Measurements from ENCODE around the gene GRB14. TPM values are rescaled to one million over a fixed set of nuclear protein-coding genes. Genes with fewer than 3 reads are reported as not detected.

The GRB14 gene
- total RNA-seq, 1 experiment from 2014 or later: 14.9 TPM

GRCh38 chr2:164554487-164554886 is 66.8 kb downstream of the GRB14 start:
- peaks cover 3% of the 10 kb centered on the region; the same call in 1 of the 2 replicates for H3K4me1 Mint-ChIP-seq
- TF ChIP-seq GABPB1 (CRISPR knock-in tag; IDR thresholded peaks at IDR 0.05): no peak
- TF ChIP-seq USF1 (CRISPR knock-in tag; IDR thresholded peaks at IDR 0.05): no peak
- no peak for TF ChIP-seq ZNF317 (CRISPR knock-in tag; IDR thresholded peaks at IDR 0.05; ENCODE audit: borderline replicate concordance, low read depth)
- TF ChIP-seq GRHL2 (CRISPR knock-in tag; IDR thresholded peaks at IDR 0.05; ENCODE audit: insufficient replicate concordance, severe bottlenecking): no peak
- TF ChIP-seq ZNF281 (CRISPR knock-in tag; IDR thresholded peaks at IDR 0.05): no peak
- TF ChIP-seq, protein P1, sequence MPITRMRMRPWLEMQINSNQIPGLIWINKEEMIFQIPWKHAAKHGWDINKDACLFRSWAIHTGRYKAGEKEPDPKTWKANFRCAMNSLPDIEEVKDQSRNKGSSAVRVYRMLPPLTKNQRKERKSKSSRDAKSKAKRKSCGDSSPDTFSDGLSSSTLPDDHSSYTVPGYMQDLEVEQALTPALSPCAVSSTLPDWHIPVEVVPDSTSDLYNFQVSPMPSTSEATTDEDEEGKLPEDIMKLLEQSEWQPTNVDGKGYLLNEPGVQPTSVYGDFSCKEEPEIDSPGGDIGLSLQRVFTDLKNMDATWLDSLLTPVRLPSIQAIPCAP (CRISPR knock-in tag; IDR thresholded peaks at IDR 0.05): no peak
- TF ChIP-seq HMGA2 (CRISPR knock-in tag; IDR thresholded peaks at IDR 0.05): no peak
- no peak for TF ChIP-seq ATF6 (CRISPR knock-in tag; IDR thresholded peaks at IDR 0.05)
- TF ChIP-seq TCF7 (CRISPR knock-in tag; IDR thresholded peaks at IDR 0.05; ENCODE audit: low read depth): no peak
- TF ChIP-seq ETV6 (CRISPR knock-in tag; IDR thresholded peaks at IDR 0.05): no peak
- TF ChIP-seq, protein P2, sequence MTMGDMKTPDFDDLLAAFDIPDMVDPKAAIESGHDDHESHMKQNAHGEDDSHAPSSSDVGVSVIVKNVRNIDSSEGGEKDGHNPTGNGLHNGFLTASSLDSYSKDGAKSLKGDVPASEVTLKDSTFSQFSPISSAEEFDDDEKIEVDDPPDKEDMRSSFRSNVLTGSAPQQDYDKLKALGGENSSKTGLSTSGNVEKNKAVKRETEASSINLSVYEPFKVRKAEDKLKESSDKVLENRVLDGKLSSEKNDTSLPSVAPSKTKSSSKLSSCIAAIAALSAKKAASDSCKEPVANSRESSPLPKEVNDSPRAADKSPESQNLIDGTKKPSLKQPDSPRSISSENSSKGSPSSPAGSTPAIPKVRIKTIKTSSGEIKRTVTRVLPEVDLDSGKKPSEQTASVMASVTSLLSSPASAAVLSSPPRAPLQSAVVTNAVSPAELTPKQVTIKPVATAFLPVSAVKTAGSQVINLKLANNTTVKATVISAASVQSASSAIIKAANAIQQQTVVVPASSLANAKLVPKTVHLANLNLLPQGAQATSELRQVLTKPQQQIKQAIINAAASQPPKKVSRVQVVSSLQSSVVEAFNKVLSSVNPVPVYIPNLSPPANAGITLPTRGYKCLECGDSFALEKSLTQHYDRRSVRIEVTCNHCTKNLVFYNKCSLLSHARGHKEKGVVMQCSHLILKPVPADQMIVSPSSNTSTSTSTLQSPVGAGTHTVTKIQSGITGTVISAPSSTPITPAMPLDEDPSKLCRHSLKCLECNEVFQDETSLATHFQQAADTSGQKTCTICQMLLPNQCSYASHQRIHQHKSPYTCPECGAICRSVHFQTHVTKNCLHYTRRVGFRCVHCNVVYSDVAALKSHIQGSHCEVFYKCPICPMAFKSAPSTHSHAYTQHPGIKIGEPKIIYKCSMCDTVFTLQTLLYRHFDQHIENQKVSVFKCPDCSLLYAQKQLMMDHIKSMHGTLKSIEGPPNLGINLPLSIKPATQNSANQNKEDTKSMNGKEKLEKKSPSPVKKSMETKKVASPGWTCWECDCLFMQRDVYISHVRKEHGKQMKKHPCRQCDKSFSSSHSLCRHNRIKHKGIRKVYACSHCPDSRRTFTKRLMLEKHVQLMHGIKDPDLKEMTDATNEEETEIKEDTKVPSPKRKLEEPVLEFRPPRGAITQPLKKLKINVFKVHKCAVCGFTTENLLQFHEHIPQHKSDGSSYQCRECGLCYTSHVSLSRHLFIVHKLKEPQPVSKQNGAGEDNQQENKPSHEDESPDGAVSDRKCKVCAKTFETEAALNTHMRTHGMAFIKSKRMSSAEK (CRISPR knock-in tag; IDR thresholded peaks at IDR 0.05; ENCODE audit: borderline replicate concordance): no peak
- TF ChIP-seq ZNF423 (CRISPR knock-in tag; IDR thresholded peaks at IDR 0.05): no peak
- H3K4me3 Mint-ChIP-seq: no peak overlapping the region
- no peaks in the 10 kb centered on the region for H3K36me3 Mint-ChIP-seq
- no peak overlapping the region for H3K27ac Mint-ChIP-seq
- CTCF ChIA-PET: no interaction called here
- ATAC-seq (no peak), DNase-seq (ENCODE audit: low spot score) (no peak)
- H3K27me3 Mint-ChIP-seq (ENCODE audit: low read depth): no peaks in the 10 kb centered on the region
- H3K9me3 Mint-ChIP-seq: peaks cover 6% of the 10 kb centered on the region; the same call in 1 of the 2 replicates
- POLR2A ChIA-PET: no interaction called here

- Mint-ChIP-seq H3K9me3 (peaks cover 6% of the 10 kb centered on the region; the same call in 1 of the 2 replicates), H3K27me3 (ENCODE audit: low read depth) (no peaks in the 10 kb centered on the region), H3K4me3 (no peak overlapping the region), H3K27ac (no peak overlapping the region), H3K36me3 (peaks cover 7% of the 10 kb centered on the region), H3K4me1 (peaks cover 3% of the 10 kb centered on the region; the same call in 1 of the 2 replicates)
- ATAC-seq (no peak), DNase-seq (ENCODE audit: low spot score) (no peak)
- ChIA-PET POLR2A (no interaction called here), CTCF (interaction anchor here (1.0 to 1.1 kb wide), 2 partner anchors 9 to 14 kb away, joined by 3 read pairs; no protein-coding TSS in a partner anchor)
- TF ChIP-seq, protein P3, sequence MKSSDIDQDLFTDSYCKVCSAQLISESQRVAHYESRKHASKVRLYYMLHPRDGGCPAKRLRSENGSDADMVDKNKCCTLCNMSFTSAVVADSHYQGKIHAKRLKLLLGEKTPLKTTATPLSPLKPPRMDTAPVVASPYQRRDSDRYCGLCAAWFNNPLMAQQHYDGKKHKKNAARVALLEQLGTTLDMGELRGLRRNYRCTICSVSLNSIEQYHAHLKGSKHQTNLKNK (CRISPR knock-in tag; IDR thresholded peaks at IDR 0.05): no peak
- TF ChIP-seq ZNF423 (CRISPR knock-in tag; IDR thresholded peaks at IDR 0.05) (no peak), JAZF1 (CRISPR knock-in tag; IDR thresholded peaks at IDR 0.05) (no peak), CBFB (CRISPR knock-in tag; IDR thresholded peaks at IDR 0.05; ENCODE audit: low read depth) (no peak), CDX4 (CRISPR knock-in tag; IDR thresholded peaks at IDR 0.05; ENCODE audit: borderline replicate concordance) (no peak), STAT6 (CRISPR knock-in tag; conservative IDR thresholded peaks at IDR 0.05; ENCODE audit: low read depth) (no peak), IRF2 (CRISPR knock-in tag; IDR thresholded peaks at IDR 0.05; ENCODE audit: borderline replicate concordance, low read depth) (no peak)
- TF ChIP-seq, protein P4, sequence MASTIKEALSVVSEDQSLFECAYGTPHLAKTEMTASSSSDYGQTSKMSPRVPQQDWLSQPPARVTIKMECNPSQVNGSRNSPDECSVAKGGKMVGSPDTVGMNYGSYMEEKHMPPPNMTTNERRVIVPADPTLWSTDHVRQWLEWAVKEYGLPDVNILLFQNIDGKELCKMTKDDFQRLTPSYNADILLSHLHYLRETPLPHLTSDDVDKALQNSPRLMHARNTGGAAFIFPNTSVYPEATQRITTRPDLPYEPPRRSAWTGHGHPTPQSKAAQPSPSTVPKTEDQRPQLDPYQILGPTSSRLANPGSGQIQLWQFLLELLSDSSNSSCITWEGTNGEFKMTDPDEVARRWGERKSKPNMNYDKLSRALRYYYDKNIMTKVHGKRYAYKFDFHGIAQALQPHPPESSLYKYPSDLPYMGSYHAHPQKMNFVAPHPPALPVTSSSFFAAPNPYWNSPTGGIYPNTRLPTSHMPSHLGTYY (CRISPR knock-in tag; IDR thresholded peaks at IDR 0.05): no peak
Observed at GRCh38 chr2:164551519-164551918, 69.8 kb downstream of the GRB14 start.
